ENCODE results near the gene SLC18B1. TPM values are rescaled to one million over a fixed set of nuclear protein-coding genes. Genes with fewer than 3 reads are reported as not detected.

SLC18B1 gene
- total and polyA plus RNA-seq, 4 donors: 5.6 to 20.9 (median 10.4) TPM

- Histone ChIP-seq H3K36me3 (ENCODE audit: control insufficient read depth in 4 of 4, insufficient read depth in 4 of 4, low read length in 4 of 4) (peaks cover 22 to 33% (median 32%) of the 10 kb centered on the region in 4 donors), H3K9ac (ENCODE audit: insufficient read depth in 1 of 2, low read length in 2 of 2) (no peak overlapping the region), H3K4me1 (ENCODE audit: control insufficient read depth in 5 of 5, insufficient read depth in 5 of 5, low read length in 5 of 5) (peaks cover 6 to 33% (median 22%) of the 10 kb centered on the region in 5 donors), H3K27me3 (ENCODE audit: control insufficient read depth in 3 of 3, insufficient read depth in 3 of 3, low read length in 2 of 3) (no peaks in the 10 kb centered on the region), H3K27ac (ENCODE audit: low read depth in 1 of 2, low read length in 1 of 2) (no peak overlapping the region), H3K9me3 (ENCODE audit: control insufficient read depth in 4 of 4, insufficient read depth in 3 of 4, low read length in 3 of 4) (no peaks in the 10 kb centered on the region), H3K4me3 (no peak overlapping the region)
- DNase-seq (no peak), ATAC-seq (ENCODE audit: insufficient read depth, low FRiP score) (no peak)
- WGBS, 2 donors: 65 to 71% methylated on average over 4 of the region's 4 CpGs
- TF ChIP-seq, protein P1, sequence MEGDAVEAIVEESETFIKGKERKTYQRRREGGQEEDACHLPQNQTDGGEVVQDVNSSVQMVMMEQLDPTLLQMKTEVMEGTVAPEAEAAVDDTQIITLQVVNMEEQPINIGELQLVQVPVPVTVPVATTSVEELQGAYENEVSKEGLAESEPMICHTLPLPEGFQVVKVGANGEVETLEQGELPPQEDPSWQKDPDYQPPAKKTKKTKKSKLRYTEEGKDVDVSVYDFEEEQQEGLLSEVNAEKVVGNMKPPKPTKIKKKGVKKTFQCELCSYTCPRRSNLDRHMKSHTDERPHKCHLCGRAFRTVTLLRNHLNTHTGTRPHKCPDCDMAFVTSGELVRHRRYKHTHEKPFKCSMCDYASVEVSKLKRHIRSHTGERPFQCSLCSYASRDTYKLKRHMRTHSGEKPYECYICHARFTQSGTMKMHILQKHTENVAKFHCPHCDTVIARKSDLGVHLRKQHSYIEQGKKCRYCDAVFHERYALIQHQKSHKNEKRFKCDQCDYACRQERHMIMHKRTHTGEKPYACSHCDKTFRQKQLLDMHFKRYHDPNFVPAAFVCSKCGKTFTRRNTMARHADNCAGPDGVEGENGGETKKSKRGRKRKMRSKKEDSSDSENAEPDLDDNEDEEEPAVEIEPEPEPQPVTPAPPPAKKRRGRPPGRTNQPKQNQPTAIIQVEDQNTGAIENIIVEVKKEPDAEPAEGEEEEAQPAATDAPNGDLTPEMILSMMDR (IDR thresholded peaks at IDR 0.05; ENCODE audit: control extremely low read depth, extremely low read depth): no peak
Observed at GRCh38 chr6:132816660-132817059, 18.2 kb upstream of the SLC18B1 start.

DNA sequence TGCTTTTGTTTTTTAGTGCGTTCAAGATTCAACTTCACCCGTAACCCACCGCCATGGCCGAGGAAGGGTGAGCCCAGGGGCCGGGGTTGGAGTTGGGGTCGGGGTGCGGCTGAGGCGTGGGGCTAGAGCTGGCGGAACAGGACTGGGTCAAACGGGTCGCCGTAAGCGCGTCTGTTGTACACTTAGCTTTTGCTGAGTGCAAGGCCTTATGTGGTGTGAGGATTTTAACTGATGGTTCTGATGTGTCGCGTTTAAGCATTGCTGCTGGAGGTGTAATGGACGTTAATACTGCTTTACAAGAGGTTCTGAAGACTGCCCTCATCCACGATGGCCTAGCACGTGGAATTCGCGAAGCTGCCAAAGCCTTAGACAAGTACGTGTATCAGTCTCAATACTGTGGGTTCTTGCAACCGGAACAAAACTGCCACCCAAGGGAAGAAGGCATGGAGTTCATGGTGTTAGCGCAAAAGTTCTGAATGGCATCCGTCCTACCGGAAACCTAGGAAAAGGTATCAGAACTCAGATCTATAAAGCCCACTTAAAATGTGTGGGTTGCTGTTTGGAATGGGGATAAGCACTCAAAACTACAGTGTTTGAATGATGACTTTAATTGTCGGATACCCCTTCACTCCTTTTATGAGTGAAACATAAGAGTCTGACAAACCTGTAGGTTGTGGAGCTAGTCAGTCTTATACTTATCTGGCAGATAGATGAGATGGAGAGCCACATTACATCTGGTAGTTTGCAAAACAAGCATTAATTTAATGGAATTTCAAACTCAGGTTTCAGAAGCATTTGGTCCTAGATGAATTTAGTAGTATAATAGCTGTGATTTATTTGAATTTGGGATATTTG lies 16.5 kb upstream of the SLC18B1 start:
- TF ChIP-seq, protein P1 (IDR thresholded peaks at IDR 0.05; ENCODE audit: control extremely low read depth, extremely low read depth): no peak
- Histone ChIP-seq H3K36me3 (ENCODE audit: control insufficient read depth in 4 of 4, insufficient read depth in 4 of 4, low read length in 4 of 4) (peaks cover 22 to 32% (median 31%) of the 10 kb centered on the region in 4 donors), H3K27me3 (ENCODE audit: control insufficient read depth in 3 of 3, insufficient read depth in 3 of 3, low read length in 2 of 3) (no peaks in the 10 kb centered on the region), H3K27ac (ENCODE audit: low read depth in 1 of 2, low read length in 1 of 2) (peak overlapping the region; percentile 66 to 76), H3K9me3 (ENCODE audit: control insufficient read depth in 4 of 4, insufficient read depth in 3 of 4, low read length in 3 of 4) (no peaks in the 10 kb centered on the region), H3K9ac (ENCODE audit: insufficient read depth in 1 of 2, low read length in 2 of 2) (peak overlapping the region; percentile 89 to 90), H3K4me1 (ENCODE audit: control insufficient read depth in 5 of 5, insufficient read depth in 5 of 5, low read length in 5 of 5) (peaks cover 6 to 26% (median 19%) of the 10 kb centered on the region in 5 donors), H3K4me3 (peak overlapping the region; percentile 85)
- DNase-seq (no peak), ATAC-seq (ENCODE audit: insufficient read depth, low FRiP score) (no peak)
- WGBS, 2 donors: 1% methylated on average over 27 of the region's 27 CpGs

DNA sequence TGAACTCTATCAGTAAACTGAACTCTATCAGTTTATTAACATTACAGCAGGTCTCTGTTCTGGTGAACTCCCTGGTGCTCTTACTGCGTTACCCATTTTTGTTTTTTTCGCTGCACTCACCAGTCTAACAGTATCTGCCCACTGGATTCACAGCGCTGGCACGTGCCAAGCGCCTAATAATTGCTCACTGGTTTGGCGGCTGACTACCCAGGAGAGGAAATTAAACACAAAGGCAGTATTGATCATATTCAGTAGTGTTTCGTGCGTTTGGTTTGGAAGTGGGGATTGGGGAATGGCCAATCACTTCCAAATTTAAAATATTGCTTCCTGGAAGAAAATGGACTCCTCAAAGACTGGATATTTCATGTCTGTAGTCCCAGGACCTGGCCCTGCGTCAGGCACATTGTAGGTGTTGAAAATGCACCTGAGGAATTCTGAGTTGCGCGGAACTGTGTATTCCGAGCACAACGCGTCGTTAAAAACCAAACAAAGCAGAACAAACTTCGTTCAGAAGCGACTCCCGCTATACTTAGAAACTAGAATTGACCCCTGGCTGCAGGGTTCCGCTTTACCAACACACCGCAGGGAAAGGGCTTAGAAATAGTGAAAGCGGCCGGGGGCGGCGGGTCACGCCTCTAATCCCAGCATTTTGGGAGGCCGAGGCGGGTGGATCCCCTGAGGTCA lies 14.9 kb upstream of the SLC18B1 start:
- DNase-seq (peak in 2 of 3 donors; percentile 52 to 76), ATAC-seq (ENCODE audit: insufficient read depth, low FRiP score) (peak; percentile 9)
- peaks cover 14 to 24% (median 22%) of the 10 kb centered on the region in 4 donors for H3K36me3 ChIP-seq (ENCODE audit: control insufficient read depth in 4 of 4, insufficient read depth in 4 of 4, low read length in 4 of 4)
- H3K9ac ChIP-seq (ENCODE audit: insufficient read depth in 1 of 2, low read length in 2 of 2): peak overlapping the region; percentile 65 to 85
- H3K4me3 ChIP-seq: peak overlapping the region; percentile 75
- no peaks in the 10 kb centered on the region for H3K9me3 ChIP-seq (ENCODE audit: control insufficient read depth in 4 of 4, insufficient read depth in 3 of 4, low read length in 3 of 4)
- peak overlapping the region; percentile 85 to 98 for H3K27ac ChIP-seq (ENCODE audit: low read depth in 1 of 2, low read length in 1 of 2)
- TF ChIP-seq, protein P1 (IDR thresholded peaks at IDR 0.05; ENCODE audit: control extremely low read depth, extremely low read depth): no peak
- H3K27me3 ChIP-seq (ENCODE audit: control insufficient read depth in 3 of 3, insufficient read depth in 3 of 3, low read length in 2 of 3): no peaks in the 10 kb centered on the region
- H3K4me1 ChIP-seq (ENCODE audit: control insufficient read depth in 5 of 5, insufficient read depth in 5 of 5, low read length in 5 of 5): peaks cover 6 to 26% (median 16%) of the 10 kb centered on the region in 5 donors
- whole genome bisulfite sequencing, 2 donors: 0% methylated on average over 27 of the region's 27 CpGs

Data from lung (tissue), 12 donors.